SK-N-MC (cell line): ENCODE measurements around the gene RNF112.

Experiments used
- EZH2 ChIP-seq: fragments of 200-600 bp; sonication (generic); IDR thresholded peaks from one replicate; pipeline ENCODE4 v1.6.1; 2017; ENCODE audit warnings: antibody characterized with exemption
- POLR2AphosphoS5 ChIP-seq: IDR thresholded peaks from 2 replicates; pipeline ENCODE4 v1.6.1; 2012; ENCODE audit warnings: mild to moderate bottlenecking, low read depth, low read length, borderline replicate concordance

- TF ChIP-seq EZH2 (no peak), POLR2AphosphoS5 (no peak)
Observed at GRCh38 chr17:19433255-19433654, 22.2 kb downstream of the RNF112 start.
